GM19035 (cell line): ENCODE measurements around the gene BANF2.
"Not testable (repeated sequence)": the region's sequence is repeated elsewhere in the genome, so short reads cannot be mapped to it uniquely, and the experiment has no call there.

Source experiments
- ATAC-seq: cut with Tn5 transposase; IDR thresholded peaks from one replicate; pipeline ENCODE4 v1.9.1; 2021; ENCODE audit not compliant: unreplicated experiment

Gene BANF2

GRCh38 chr20:17699931-17700351, at the start of gene BANF2:
Gene BANF2 (plus strand): TSS chr20:17699966. CDS start chr20:17725026, 25,060 bp downstream.
- ATAC-seq: no peak

- ATAC-seq: no peak
These were observed 49.3 kb upstream of the BANF2 start for GRCh38 chr20:17650301-17651128.

GRCh38 chr20:17651129-17651759, 48.5 kb upstream of the BANF2 start:
- ATAC-seq: no peak

- ATAC-seq: no peak
These were observed 47.9 kb upstream of the BANF2 start for GRCh38 chr20:17651760-17652388.

GRCh38 chr20:17652411-17652810, 47.4 kb upstream of the BANF2 start:
- no peak for ATAC-seq

GRCh38 chr20:17653835-17654648, 45.7 kb upstream of the BANF2 start:
- no peak for ATAC-seq

GRCh38 chr20:17654649-17655285, 45.0 kb upstream of the BANF2 start:
- ATAC-seq: no peak

GRCh38 chr20:17655286-17655651, 44.5 kb upstream of the BANF2 start:
- ATAC-seq: no peak

- ATAC-seq: no peak
These were observed 43.8 kb upstream of the BANF2 start for GRCh38 chr20:17655865-17656479.

GRCh38 chr20:17657079-17657825, 42.5 kb upstream of the BANF2 start:
- ATAC-seq: no peak

GRCh38 chr20:17657898-17658647, 41.7 kb upstream of the BANF2 start:
- no peak for ATAC-seq

GRCh38 chr20:17658648-17658993, 41.1 kb upstream of the BANF2 start:
- no peak for ATAC-seq

- ATAC-seq: not testable (repeated sequence)
These were observed 40.4 kb upstream of the BANF2 start for GRCh38 chr20:17659344-17659743.

- no peak for ATAC-seq
These were observed 40.0 kb upstream of the BANF2 start for GRCh38 chr20:17659801-17660200.

- no peak for ATAC-seq
These were observed 39.1 kb upstream of the BANF2 start for GRCh38 chr20:17660667-17661066.

GRCh38 chr20:17661121-17661744, 38.5 kb upstream of the BANF2 start:
- no peak for ATAC-seq

GRCh38 chr20:17662333-17663039, 37.3 kb upstream of the BANF2 start:
- no peak for ATAC-seq

- ATAC-seq: no peak
These were observed 36.7 kb upstream of the BANF2 start for GRCh38 chr20:17663040-17663399.
